ENCODE results near the gene KREMEN1.
"Not testable (repeated sequence)": the region's sequence is repeated elsewhere in the genome, so short reads cannot be mapped to it uniquely, and the experiment has no call there.

KREMEN1 gene

DNA sequence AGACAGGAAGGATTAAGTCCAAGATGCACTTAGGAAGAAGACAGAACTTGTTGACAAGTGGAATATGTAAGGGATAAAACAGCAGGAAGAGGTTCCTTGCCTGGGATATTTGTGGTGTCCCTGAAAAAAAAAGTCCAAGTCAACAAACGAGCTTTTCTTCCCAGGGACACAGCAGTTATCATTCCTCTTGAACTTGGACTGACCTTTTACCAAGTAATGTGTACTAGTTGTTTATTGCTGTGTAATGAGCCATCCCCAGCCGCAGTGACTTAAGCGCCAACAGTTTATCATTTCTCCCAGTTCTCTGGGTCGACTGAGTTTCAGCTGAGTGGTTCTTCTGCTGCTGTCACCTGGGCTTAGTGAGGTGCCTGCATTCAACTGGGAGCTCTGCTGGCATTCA, 37.0 kb downstream of the KREMEN1 start:
- no peak for DNase-seq

DNA sequence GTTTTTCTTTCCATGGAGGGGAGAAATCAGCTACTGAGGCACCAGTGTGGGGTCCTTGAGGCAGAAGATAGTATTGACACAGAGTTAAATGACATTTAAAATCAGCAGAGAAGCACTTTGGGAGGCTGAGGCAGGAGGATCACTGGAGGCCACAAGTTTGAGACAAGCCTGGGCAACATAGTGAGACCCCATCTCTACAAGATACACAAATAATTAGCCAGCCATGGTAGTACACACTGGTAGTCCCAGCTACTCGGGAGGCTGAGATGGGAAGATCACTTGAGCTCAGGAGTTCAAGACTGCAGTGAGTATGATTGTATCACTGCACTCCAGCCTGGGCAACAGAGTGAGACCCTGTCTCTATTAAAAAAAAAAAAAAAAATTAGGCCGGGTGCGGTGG, 38.1 kb downstream of the KREMEN1 start:
- no peak for DNase-seq

GRCh38 chr22:29112121-29112520, 39.3 kb downstream of the KREMEN1 start:
- no peak for DNase-seq

DNA sequence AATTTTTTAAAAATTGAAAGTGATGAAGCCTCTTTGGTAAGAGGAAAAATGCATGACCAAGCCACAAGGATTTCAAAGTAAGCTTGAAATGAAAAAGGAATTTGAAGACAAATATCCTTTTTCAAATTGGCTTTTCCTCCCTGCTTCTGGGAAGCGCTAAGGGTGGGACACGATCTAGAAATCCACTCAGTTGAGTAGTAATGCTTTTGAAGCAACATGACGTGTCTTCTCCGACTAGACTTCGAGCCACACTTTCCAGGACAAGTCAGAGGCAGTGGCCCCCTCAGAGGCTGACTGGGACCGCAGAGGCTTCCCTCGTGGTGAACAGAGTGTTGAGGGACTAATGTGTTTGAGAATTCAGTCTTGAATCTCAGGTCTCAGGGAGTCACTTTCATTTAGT, 39.8 kb downstream of the KREMEN1 start:
- DNase-seq = no peak

DNA sequence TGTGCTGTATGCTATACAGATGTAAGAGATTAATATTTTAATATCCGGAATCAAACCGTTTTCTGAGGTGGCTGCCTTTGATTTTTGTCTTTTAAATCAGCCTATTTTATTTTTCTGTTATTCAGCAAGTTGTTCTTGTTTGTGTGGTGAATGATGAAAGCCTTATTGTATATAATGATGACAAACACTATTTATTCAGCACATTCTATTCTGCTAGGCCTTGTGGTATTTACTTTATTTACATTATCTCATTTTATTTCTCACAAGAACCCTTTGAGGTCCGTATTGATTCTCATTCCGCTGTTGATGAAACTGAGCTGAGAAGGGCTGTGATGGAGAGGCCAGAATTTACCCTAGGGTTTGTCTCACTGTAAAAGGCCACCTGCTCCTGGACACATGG, 40.5 kb downstream of the KREMEN1 start:
- DNase-seq = no peak

DNA sequence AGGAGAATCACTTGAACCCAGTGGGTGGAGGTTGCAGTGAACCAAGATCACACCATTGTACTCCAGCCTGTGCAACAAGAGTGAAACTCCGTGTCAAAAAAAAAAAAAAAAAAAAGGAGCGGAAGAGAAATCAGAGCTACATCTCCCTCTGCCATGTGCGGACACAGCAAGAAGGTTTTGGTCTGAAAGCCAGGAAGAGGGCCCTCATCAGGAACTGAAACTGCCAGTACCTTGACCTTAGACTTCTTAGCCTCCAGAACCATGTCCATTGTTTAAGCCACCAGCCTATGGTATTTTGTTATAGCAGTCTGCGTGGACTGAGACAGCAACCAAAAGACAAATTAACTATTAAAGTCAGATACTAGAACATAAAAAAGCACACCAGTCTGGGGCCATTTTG, 41.6 kb downstream of the KREMEN1 start:
- no peak for DNase-seq

- DNase-seq = no peak
Measured at GRCh38 chr22:29115682-29116288, 43.0 kb downstream of the KREMEN1 start.

GRCh38 chr22:29116397-29117123, 43.7 kb downstream of the KREMEN1 start:
- DNase-seq = no peak

- no peak for DNase-seq
Measured at GRCh38 chr22:29117799-29118477, 45.1 kb downstream of the KREMEN1 start.

GRCh38 chr22:29120098-29120912, 47.5 kb downstream of the KREMEN1 start:
- not testable (repeated sequence) for DNase-seq

- no peak for DNase-seq
Measured at GRCh38 chr22:29121124-29121523, 48.3 kb downstream of the KREMEN1 start.

DNA sequence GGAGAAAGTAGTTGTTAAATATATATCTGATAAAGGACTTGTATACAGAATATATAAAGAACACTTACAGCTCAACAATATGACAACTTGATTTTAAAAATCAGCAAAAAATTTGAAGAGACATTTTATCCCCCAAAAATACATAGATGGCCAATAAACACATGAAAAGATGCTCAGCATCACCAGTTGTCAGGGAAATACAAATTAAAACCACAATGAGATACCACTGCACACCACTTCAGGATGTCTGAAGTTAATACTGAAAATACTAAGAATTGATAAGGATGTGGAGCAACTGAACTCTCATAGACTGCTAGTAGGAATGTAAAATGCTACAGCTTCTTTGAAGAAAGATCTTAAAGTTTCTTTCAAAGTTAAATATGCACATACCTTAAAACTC, 49.2 kb downstream of the KREMEN1 start:
- no peak for DNase-seq

DNA sequence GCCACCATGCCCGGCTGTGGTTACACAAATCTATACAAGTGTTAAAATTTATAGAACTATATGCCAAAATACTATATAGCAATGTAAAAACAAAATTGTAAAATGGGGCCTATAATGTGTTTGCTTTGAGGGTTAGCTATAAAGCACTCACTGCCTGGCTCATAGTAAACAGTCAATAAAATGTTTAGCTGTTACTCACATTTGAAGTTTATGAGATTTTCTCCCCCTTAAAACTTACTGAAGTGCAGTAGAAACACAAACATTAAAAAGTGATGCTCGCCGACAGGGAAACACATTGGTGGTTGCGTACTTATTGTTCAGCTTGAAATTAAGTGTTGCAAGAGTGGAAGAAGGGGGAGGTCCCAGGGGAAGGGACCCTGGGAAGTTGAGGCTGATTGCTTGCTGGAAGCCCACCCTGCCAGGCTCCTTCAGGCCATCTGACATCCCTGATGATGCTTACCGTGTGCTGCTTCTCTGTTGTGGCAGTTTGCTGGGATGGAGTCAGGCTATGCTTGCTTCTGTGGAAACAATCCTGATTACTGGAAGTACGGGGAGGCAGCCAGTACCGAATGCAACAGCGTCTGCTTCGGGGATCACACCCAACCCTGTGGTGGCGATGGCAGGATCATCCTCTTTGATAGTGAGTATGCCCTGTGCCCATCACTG, 52.1 kb downstream of the KREMEN1 start:
- no peak for DNase-seq

- no peak for DNase-seq
Measured at GRCh38 chr22:29125443-29125778, 52.6 kb downstream of the KREMEN1 start.

DNA sequence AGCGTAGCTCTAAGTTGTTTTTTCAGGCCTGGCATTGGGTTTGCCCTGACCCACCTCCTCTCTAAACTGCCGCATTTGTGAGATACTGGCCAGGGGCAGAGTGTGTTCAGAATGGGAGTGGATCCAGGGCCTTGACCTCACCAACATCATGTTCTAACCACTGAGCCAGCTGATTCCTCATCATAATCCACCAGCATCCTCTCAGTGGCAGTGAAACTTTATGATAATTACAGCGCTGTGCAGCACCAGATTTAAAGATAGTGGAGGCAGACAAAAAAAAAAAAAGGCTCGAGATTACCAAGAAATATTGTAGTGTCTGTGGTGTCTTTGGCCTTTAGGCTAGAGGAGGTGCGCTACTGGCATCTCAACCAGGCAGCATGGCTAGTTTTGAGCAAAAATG, 53.0 kb downstream of the KREMEN1 start:
- no peak for DNase-seq

GRCh38 chr22:29126670-29127395, 54.0 kb downstream of the KREMEN1 start:
- DNase-seq = no peak

- DNase-seq = no peak
Measured at GRCh38 chr22:29128891-29129807, 56.3 kb downstream of the KREMEN1 start.

- no peak for DNase-seq
Measured at GRCh38 chr22:29129808-29130140, 56.9 kb downstream of the KREMEN1 start.

GRCh38 chr22:29130476-29130875, 57.6 kb downstream of the KREMEN1 start:
- no peak for DNase-seq

- no peak for DNase-seq
Measured at GRCh38 chr22:29133603-29134133, 60.8 kb downstream of the KREMEN1 start.

DNA sequence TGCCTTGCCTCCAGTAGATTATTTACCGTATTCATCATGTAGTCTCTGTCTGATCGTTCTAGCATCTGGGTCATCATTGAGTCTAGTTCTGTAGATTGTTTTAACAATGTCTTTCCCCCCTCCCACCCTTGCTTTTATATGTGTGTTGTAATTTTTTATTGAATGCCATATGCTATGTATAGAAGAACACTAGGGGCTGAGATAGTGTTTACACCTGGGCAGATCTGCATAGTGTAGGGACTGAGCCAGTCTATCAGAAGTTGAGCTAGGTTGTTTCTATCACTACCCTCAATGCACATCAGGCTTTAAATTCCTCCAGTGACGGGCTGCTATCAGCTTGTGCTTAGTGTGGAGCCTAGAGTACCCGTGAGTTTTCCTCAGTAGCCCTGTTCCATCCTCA, 61.6 kb downstream of the KREMEN1 start:
- DNase-seq = no peak
